Stimulated activated CD8-positive, alpha-beta memory T cell treated with anti-CD3 and anti-CD28 coated beads, Interleukin-4, amount 100 ng/mL, for 24 hours (primary cell): ENCODE measurements around the gene ARHGAP21.

Source experiments
- DNase-seq: peaks from one replicate; pipeline ENCODE4 v3.0.0-alpha.2; 2020; ENCODE audit warnings: low read depth

ARHGAP21 gene

DNA sequence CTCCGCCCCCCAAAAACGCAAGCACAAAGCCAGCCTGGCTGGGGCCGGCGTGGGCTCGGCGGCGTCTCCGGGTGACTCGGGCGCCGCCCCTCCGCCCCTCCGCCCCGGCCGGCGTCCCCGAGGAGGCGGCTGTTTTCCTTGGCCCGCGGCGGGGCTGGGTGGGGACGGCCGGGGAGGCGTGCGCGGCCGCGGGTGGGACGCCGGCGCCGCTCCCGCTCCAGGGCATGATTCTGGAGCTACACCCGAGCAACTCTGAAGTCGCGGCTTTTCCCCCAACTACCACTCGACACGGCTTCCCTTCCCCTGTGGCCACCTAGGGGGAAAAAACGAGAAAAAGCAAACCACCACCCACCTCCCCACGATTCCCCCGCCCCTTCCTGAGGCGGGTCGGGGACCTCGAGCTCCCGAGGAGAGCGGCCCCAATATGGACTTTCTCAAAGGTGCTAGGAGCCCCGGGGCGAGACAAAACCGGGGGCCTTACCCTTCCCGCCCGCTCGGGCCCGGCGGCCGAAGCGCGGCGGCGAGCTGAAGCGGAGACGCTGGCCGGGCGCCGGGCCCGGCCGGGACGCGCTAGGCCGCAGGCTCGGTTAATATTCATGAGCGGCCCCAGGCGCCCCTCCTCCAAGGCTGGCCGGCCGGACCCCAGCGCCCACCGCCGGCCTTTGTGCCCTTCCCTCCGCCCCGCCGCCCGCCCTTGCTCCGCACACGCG, 856 bp downstream of the ARHGAP21 start:
- DNase-seq, result peak; percentile 32

DNA sequence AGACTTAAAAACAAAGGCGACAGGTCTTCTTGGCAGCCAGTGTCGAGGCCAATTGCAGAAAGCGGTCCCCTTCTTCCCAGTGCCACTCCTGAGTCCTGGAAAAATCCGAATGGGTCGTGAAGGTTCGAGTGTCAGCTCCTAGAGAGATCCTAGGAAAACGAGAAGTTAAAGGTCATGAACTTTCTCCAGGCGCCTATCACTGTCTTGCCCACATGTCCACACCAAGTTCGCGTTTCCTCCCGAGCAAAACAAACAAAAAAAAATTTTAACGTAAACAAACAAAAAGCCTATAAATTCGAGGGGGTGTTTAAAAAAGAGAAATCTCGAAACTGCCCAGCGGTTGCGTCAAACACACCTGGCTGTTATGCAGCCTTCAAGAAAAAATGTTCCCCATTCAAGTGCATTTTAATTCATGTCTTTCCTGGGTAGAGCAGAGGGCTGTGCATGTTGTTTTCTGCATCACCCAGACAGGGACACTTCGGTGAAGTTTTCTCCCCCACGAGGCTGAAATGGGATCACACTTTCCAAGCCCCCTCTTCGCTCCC, 1.5 kb downstream of the ARHGAP21 start:
- DNase-seq, result no peak

- no peak for DNase-seq
These were observed 2.2 kb downstream of the ARHGAP21 start for GRCh38 chr10:24721229-24722106.

- no peak for DNase-seq
These were observed 3.6 kb downstream of the ARHGAP21 start for GRCh38 chr10:24720096-24720495.

DNA sequence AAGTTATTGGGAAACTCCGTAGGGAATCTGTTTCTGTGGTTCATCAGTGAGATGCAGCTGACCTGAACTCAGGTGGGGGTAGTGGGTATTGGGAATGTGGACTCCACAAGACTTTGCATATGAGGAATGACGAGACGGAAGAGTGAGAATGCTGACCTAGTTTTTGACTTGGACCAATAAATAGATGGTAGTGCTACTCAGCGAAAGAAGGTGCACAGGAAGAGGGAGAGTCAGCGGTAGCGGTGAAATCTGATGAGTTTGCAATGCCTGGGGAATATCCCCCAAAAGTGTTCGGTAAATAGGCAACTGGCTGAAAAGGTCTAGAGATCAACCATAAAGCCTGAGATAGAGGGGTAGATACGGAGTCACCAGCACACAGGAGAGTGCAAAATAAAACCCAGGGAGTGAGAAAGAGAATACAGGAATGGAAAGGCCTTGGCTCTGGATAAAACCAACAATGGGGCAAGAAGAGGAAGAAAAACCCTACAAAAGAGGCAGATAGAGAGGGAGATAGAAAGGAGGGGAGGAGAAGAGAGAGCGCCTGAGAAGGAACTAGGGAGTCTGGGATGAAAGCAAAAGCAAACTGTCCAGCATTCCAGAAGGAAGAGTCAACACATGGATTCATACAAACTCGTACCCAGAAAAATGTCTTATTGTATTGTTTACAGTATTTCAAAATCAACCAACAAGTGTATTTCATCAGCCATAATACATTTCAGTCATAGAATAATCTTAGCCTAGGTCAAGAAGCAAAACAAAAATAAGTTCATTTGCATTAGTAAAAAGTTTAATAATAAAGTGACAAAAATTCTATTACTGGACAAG, 5.4 kb downstream of the ARHGAP21 start:
- no peak for DNase-seq

DNA sequence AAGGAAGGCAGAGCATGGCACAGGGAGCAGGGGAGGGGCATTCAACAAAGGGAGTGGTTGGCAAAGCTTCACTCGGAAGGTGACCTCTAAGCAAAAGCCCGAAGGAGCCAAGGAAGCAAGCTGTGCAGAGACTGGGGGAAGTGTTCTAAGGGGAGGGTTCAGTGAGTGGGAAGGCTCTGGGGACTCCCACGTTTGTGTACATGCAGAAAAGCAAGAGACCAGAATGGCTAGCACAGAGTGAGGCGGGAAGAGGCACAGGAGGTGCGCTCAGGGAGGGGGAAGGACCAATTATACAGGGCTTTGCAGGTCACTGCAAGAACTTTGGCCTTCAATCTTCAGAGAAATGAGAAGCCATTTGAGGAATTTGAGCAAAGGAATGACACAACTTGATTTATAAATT, 7.4 kb downstream of the ARHGAP21 start:
- DNase-seq, result no peak

GRCh38 chr10:24715246-24715769, 8.4 kb downstream of the ARHGAP21 start:
- DNase-seq, result no peak

DNA sequence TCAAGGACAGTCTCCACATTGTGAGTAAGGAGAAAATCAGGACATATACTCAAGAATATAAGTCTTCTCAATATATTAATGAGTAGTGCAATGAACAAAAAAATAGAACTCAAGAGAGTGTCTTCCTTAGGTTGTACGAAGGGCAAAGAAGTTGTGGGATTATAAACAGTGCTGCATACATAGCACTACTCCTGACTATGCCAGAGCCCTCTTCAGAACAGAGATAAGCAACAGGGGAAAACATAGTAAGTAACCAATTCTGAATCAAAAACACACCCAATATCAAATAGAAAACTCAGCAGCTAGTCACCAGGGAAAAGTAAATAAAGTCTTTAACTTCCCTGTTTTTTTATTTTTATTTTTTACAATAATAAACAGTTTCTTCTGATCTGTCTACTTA, 10.6 kb downstream of the ARHGAP21 start:
- DNase-seq, result no peak

- DNase-seq, result no peak
These were observed 12.2 kb downstream of the ARHGAP21 start for GRCh38 chr10:24711465-24711864.

- DNase-seq, result no peak
These were observed 15.6 kb downstream of the ARHGAP21 start for GRCh38 chr10:24708081-24708480.

GRCh38 chr10:24707445-24707844, 16.2 kb downstream of the ARHGAP21 start:
- no peak for DNase-seq

GRCh38 chr10:24706479-24707118, 17.1 kb downstream of the ARHGAP21 start:
- no peak for DNase-seq

DNA sequence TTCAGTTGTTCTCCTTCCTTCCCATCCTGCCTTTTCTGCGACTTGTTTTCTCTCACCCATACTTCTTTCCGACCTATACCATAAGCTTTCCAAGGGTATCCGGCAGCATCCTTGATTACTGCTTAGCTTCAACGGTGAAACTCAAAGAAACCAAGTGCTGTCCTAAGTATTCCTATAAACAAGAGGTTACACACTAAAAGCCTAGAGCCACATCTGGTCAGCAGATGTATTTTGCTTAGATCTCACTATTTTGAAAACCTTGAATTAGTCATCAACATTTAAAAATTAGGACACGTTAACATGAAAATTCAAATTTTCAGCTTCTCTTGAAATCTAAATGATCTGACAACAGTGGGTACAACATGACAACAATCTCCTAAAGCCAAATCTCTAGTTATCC, 20.0 kb downstream of the ARHGAP21 start:
- DNase-seq, result no peak

GRCh38 chr10:24701447-24701846, 22.2 kb downstream of the ARHGAP21 start:
- DNase-seq, result no peak

DNA sequence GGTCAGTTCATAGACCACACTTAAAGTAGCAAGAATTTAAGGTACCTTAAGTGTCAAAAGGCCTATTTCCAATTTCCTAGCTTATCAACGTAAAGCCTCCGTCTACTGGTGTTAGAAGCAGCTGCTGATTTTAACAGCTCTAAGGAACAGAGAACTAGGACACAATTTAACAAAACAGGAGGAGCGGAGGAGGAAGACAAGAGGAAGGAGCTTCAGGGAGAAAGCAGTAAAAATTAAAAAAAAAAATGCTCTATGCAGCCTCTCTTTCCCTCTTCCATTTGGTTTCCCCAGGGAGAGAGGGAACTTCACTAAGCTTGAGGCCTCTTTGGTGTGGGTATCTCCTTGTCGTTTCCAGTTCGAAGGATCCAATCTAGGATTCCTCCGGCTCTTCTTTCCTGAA, 22.7 kb downstream of the ARHGAP21 start:
- no peak for DNase-seq

- DNase-seq, result no peak
These were observed 25.4 kb downstream of the ARHGAP21 start for GRCh38 chr10:24698270-24698669.

- no peak for DNase-seq
These were observed 26.6 kb downstream of the ARHGAP21 start for GRCh38 chr10:24697080-24697479.

DNA sequence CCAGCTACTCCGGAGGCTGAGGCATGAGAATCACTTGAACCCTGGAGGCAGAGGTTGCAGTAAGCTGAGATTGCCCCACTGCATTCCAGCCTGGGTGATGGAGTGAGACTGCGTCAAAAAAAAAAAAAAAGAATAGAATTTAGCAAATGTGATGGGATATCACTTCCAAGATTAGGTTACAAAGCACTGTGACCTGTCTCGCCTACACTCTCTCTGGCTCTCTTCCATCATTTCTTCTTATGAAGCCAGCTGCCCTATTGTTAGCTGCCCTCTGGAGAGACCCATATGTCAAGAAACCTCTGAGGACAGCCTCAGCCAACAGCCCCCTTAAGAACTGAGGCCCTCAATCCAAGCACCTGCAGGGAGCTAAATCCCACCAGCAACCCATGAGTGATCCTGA, 28.2 kb downstream of the ARHGAP21 start:
- no peak for DNase-seq

DNA sequence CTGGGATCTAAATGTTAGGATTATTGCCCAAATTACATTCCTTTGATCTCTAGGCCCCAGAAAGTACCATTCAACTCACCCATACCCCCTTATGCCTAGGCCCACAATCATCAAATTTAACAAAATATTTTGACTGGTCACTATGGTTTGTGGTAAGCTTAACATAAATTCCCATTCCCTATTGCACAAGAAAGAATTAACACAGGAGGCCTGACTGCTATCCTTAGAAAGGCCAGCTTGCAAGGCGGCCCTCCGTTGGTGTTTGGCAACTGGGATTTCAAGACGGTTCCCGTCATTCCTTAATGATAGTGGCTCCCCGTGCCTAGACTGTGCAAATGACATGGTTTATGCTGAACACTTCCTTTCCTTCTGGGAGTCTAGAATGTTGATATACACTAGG, 29.6 kb downstream of the ARHGAP21 start:
- no peak for DNase-seq

GRCh38 chr10:24690961-24691512, 32.6 kb downstream of the ARHGAP21 start:
- DNase-seq, result no peak

DNA sequence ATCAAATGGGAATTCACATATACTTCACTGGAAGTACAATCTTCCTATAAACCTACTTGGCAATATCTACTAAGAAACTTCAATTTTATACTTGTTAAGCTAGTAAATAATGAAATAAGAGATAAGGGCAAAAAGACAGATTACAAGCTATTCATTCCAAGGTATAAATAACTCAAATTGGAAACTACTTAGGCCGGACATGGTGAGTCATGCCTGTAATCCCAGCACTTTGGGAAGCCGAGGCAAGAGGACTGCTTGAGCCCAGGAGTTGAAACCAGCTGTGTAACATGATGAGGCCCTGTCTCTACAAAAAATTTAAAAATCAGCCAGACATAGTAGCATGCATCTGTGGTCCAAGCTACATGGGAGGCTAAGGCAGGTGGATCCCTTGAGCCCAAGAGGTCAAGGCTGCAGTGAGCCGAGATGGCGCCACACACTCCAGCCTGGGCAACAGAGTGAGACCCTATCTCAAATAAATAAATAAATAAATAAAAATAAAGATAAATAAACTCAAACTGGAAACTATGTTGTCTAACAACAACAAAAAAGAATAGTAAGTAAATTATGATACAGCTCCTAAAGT, 37.6 kb downstream of the ARHGAP21 start:
- no peak for DNase-seq
